AG10803 (cell line): Measurements from ENCODE around the gene ATF7.

ENCODE experiments used
- DNase-seq: peaks from one replicate; pipeline ENCODE4 v3.0.0; 2010; ENCODE audit warnings: low read depth
- H3K4me3 ChIP-seq: 2 replicates; pipeline ENCODE4 v1.5.1; 2011; ENCODE audit warnings: mild to moderate bottlenecking, low read length, control low read depth
- TF ChIP-seq, protein P1 (sequence below): conservative IDR thresholded peaks from 2 replicates; pipeline ENCODE4 v1.5.1; 2011; ENCODE audit warnings: mild to moderate bottlenecking, low read length, control low read depth, inconsistent platforms

ATF7 gene

DNA sequence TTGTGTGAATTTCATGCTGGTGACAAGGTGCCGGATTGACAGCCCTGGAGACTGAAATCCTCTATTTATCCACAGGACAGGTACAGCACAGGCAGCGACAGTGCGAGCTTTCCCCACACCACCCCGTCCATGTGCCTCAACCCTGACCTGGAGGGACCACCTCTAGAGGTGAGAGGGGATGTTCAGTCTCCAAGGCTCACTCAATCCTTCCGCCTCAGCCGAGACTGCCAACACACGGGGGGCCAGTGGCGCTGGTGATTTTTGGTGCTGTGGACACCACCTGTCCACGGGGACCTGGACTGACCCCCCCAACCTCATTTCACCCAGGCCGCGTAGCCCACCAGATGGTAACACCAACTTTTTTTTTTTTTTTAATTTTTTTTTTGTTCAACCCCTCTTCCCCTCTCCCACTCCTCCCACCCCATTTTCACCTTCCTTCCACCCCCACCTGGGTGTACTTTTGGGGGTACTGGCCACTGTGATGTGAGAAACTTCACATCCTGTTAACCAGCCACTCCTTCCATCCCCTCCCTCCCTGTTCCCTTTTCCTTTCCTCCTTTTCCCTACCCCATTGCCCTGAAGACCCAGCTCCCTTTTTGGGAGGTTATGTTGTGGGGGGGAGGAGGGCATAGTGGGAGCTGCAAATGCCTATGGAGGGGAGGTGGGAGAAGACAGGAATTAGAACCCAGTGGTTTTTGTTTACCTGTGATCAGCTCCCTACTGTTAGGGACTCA, 161.3 kb downstream of the ATF7 start:
- H3K4me3 ChIP-seq: no peak overlapping the region
- DNase-seq: no peak
- TF ChIP-seq, protein P1, sequence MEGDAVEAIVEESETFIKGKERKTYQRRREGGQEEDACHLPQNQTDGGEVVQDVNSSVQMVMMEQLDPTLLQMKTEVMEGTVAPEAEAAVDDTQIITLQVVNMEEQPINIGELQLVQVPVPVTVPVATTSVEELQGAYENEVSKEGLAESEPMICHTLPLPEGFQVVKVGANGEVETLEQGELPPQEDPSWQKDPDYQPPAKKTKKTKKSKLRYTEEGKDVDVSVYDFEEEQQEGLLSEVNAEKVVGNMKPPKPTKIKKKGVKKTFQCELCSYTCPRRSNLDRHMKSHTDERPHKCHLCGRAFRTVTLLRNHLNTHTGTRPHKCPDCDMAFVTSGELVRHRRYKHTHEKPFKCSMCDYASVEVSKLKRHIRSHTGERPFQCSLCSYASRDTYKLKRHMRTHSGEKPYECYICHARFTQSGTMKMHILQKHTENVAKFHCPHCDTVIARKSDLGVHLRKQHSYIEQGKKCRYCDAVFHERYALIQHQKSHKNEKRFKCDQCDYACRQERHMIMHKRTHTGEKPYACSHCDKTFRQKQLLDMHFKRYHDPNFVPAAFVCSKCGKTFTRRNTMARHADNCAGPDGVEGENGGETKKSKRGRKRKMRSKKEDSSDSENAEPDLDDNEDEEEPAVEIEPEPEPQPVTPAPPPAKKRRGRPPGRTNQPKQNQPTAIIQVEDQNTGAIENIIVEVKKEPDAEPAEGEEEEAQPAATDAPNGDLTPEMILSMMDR: no peak

DNA sequence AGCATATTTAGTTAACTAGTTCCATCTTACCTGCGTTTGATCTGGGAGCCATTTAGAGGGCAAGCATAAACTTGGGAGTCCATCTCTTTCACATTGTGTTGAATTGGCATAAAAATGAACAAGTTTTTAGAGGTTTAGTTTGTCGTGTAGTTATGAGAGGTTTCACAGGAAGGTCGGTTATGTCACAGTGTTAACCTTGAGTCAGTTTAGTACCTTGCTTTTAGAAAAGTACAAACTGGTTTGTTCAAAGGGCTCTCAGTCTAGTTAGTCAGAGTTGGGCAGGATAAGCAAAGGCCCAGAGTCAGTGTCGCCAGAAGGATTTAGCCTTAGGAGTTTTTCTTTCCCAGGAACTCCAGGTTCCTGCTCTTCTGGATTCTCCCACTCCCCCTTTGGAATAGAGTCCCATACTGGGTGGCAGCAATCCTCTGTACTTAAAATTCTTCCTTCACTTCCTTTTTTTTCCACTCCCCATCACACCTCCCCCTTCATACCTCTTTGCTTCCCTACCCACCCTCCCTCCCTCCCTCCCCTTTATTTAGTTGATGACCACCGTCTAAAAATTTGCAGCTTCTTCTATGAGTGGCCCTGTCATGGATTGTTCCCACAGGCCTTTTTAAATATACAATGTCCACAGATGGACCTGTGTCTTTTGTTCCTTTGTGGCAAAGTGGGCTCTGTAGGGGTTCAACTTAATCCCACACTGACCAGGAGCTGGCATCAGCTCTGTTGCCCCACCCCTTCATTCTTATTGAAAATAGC, 162.2 kb downstream of the ATF7 start:
- no peak for DNase-seq
- TF ChIP-seq, protein P1: no peak
- no peak overlapping the region for H3K4me3 ChIP-seq

DNA sequence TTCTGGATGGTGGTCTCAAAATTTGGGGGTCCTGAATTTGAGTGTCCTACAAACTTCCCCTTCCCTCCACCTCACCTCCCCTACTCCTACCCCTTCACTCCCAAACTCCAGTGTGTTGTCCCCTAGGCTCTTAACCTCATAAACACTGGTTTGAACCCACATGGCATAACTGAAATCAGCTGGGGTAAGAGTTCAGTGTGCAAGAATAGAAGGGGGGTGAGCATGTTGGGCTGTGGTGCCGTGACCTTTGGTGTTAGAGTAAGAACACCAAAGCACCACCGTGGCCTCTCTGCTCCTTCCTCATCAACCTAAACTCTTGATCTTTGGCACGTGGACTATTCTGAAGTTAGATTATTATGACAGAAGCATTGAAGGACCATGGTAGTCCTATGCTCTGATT, 163.2 kb downstream of the ATF7 start:
- H3K4me3 ChIP-seq: no peak overlapping the region
- TF ChIP-seq, protein P1: no peak
- DNase-seq: no peak

DNA sequence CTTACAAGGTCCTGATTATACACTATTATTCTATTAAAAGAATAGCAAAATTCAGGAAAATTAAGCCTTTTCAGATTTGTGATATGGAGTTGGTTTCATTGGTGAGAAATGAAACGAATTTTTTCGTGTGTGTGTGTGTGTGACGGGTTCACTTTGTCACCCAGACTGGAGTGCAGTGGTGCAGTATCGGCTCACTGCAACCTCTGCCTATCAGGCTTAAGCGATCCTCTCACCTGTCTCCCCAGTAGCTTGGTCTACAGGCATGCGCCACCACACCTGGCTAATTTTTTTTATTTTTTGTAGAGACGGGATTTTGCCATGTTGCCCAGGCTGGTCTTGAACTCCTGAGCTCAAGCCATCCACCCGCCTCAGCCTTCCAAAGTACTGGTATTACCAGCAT, 164.6 kb downstream of the ATF7 start:
- TF ChIP-seq, protein P1: no peak

DNA sequence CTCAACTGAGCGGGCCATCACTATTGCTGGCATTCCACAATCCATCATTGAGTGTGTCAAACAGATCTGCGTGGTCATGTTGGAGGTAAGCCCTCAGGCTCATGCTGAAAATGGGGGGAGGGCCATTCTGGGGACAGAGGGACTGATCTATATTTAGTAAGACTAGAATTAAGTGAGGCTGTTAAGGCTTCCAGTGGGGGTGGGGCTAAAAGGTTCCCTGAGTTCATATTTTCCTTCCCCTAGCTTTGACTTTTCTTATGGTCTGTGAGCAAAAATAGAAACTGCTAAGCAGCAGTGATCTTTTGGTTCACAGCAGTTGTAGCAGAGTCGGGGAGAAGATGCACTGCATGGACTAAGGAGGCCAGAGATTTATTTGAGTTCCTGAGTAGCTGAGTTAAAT, 165.1 kb downstream of the ATF7 start:
- DNase-seq: no peak
- TF ChIP-seq, protein P1: no peak
- no peak overlapping the region for H3K4me3 ChIP-seq

More for the DNA sequence above, 164.6 kb downstream of the ATF7 start:
- DNase-seq: no peak
- no peak overlapping the region for H3K4me3 ChIP-seq

DNA sequence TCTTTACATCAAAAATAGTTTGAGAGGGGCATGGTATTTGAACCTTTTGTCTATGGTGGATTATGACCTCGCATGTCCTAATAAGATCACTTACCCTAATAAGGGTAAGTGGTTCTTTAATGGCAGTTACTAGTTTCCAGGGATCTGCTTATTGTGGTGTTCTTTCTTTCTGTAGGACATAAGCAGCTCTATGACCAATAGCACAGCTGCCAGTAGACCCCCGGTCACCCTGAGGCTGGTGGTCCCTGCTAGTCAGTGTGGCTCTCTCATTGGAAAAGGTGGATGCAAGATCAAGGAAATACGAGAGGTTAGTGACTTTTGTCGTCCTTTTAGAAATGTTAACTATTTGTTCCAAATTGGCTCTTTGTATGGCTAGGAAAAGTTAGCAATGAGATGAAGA, 167.1 kb downstream of the ATF7 start:
- DNase-seq: no peak
- H3K4me3 ChIP-seq: no peak overlapping the region
- TF ChIP-seq, protein P1: no peak
